ENCODE measurements around the gene ELP2. TPM values are rescaled to one million over a fixed set of nuclear protein-coding genes. Genes with fewer than 3 reads are reported as not detected.

ELP2 gene
- polyA plus RNA-seq, 1 donor (not counting 4 experiments of a cell fraction or from before 2014, with no cell fraction given): 74.6 TPM

- H3K4me1 ChIP-seq (ENCODE audit: control insufficient read depth, extremely low read depth, insufficient read depth, low read length): no peaks in the 10 kb centered on the region
- TF ChIP-seq CTCF (optimal IDR thresholded peaks at IDR 0.05 in 1 of 3, IDR thresholded peaks at IDR 0.05 in 1 of 3, conservative IDR thresholded peaks at IDR 0.05 in 1 of 3; ENCODE audit: extremely low read depth in 1 of 3, insufficient read depth in 2 of 3, low read length in 3 of 3) (no peak), EZH2 (IDR thresholded peaks at IDR 0.05; ENCODE audit: low read length) (no peak)
- no peak overlapping the region for H2AFZ ChIP-seq (ENCODE audit: control insufficient read depth, low read length)
- H3K79me2 ChIP-seq (ENCODE audit: control insufficient read depth, insufficient read depth, low read length): no peaks in the 10 kb centered on the region
- no peak for DNase-seq (ENCODE audit: low read depth, low spot score)
- H3K9me3 ChIP-seq (ENCODE audit: control insufficient read depth, low read depth, low read length): no peaks in the 10 kb centered on the region
- no peak overlapping the region for H3K9ac ChIP-seq (ENCODE audit: control insufficient read depth, extremely low read depth, insufficient read depth, low read length)
- dilution Hi-C loops (cut with MboI; ENCODE audit: extremely low pct_ligation_motif_present, low sequenced_read_pairs): no loop called here
- H3K4me3 ChIP-seq (ENCODE audit: control insufficient read depth in 2 of 3, extremely low read depth in 1 of 3, insufficient read depth in 2 of 3, low read depth in 1 of 3, low read length in 3 of 3): no peak overlapping the region
- no peak overlapping the region for H3K27ac ChIP-seq (ENCODE audit: control insufficient read depth, insufficient read depth, low read length)
- no peak overlapping the region for H3K4me2 ChIP-seq (ENCODE audit: control insufficient read depth, extremely low read depth, insufficient read depth, low read depth, low read length)
- no peaks in the 10 kb centered on the region for H3K27me3 ChIP-seq (ENCODE audit: control insufficient read depth, extremely low read depth, insufficient read depth, low read length)
- H3K9me1 ChIP-seq (ENCODE audit: control insufficient read depth, extremely low read depth, insufficient read depth, low read length): no peaks in the 10 kb centered on the region
- peaks cover 19 to 28% of the 10 kb centered on the region in 2 experiments for H3K36me3 ChIP-seq (ENCODE audit: control insufficient read depth in 2 of 2, extremely low read depth in 1 of 2, insufficient read depth in 2 of 2, low read length in 2 of 2)
- no peaks in the 10 kb centered on the region for H4K20me1 ChIP-seq (ENCODE audit: control insufficient read depth, extremely low read depth, insufficient read depth, low read length)
- no peak for FAIRE-seq
These were observed 24.1 kb downstream of the ELP2 start for GRCh38 chr18:36153771-36154170.

GRCh38 chr18:36155851-36156757, 26.4 kb downstream of the ELP2 start:
- DNase-seq (ENCODE audit: low read depth, low spot score): no peak

More at GRCh38 chr18:36155851-36156757, 26.4 kb downstream of the ELP2 start:
- FAIRE-seq: no peak
- Histone ChIP-seq H3K9me1 (ENCODE audit: control insufficient read depth, extremely low read depth, insufficient read depth, low read length) (no peaks in the 10 kb centered on the region), H3K36me3 (ENCODE audit: control insufficient read depth in 2 of 2, extremely low read depth in 1 of 2, insufficient read depth in 2 of 2, low read length in 2 of 2) (peaks cover 18 to 33% of the 10 kb centered on the region in 2 experiments), H3K4me1 (ENCODE audit: control insufficient read depth, extremely low read depth, insufficient read depth, low read length) (no peaks in the 10 kb centered on the region), H4K20me1 (ENCODE audit: control insufficient read depth, extremely low read depth, insufficient read depth, low read length) (no peaks in the 10 kb centered on the region), H3K9me3 (ENCODE audit: control insufficient read depth, low read depth, low read length) (no peaks in the 10 kb centered on the region), H3K27me3 (ENCODE audit: control insufficient read depth, extremely low read depth, insufficient read depth, low read length) (no peaks in the 10 kb centered on the region), H3K4me2 (ENCODE audit: control insufficient read depth, extremely low read depth, insufficient read depth, low read depth, low read length) (no peak overlapping the region), H3K27ac (ENCODE audit: control insufficient read depth, insufficient read depth, low read length) (no peak overlapping the region), H3K79me2 (ENCODE audit: control insufficient read depth, insufficient read depth, low read length) (no peaks in the 10 kb centered on the region), H3K9ac (ENCODE audit: control insufficient read depth, extremely low read depth, insufficient read depth, low read length) (no peak overlapping the region), H3K4me3 (ENCODE audit: control insufficient read depth in 2 of 3, extremely low read depth in 1 of 3, insufficient read depth in 2 of 3, low read depth in 1 of 3, low read length in 3 of 3) (no peak overlapping the region), H2AFZ (ENCODE audit: control insufficient read depth, low read length) (no peak overlapping the region)
- dilution Hi-C loops (cut with MboI; ENCODE audit: extremely low pct_ligation_motif_present, low sequenced_read_pairs): no loop called here
- TF ChIP-seq CTCF (optimal IDR thresholded peaks at IDR 0.05 in 1 of 3, IDR thresholded peaks at IDR 0.05 in 1 of 3, conservative IDR thresholded peaks at IDR 0.05 in 1 of 3; ENCODE audit: extremely low read depth in 1 of 3, insufficient read depth in 2 of 3, low read length in 3 of 3) (no peak), EZH2 (IDR thresholded peaks at IDR 0.05; ENCODE audit: low read length) (no peak)
